ENCODE measurements around the gene CNTFR. TPM values are rescaled to one million over a fixed set of nuclear protein-coding genes. Genes with fewer than 3 reads are reported as not detected.

Gene CNTFR
- total RNA-seq, 1 experiment from 2014 or later = 2.7 TPM

DNA sequence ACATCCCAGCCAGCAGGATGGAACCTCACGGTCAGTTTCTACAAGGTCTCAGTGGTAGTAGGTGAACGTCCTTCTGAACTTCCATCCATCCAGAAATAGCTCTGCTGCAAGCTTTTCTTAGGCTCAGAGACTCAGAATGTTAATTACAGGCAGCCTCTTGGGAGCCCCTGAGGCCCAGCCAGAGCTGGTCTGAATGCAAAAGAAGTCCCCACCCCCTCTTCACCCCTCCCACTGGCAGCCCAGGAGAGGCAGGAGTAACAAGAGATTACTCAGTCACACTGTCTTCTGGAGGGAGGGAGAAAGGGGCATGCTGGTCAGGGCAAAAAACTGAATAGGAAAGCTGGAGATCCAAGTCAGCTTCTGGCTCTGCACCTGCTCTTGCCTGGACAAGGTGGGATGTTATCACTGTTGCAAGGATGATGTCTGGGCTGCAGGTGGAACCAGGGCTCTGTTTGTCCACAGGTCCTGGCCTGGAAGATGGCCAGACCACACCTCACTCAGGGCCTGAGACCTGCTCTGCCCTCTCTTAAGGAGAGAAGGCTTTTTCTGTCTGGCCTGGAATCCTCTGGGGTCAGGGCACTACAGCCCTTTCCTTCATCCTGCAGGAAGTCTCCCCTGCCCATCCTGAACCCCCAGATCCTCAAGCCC lies 75.8 kb downstream of the CNTFR start:
- Histone ChIP-seq H3K9me3 (ENCODE audit: control insufficient read depth, insufficient read depth, low read depth, low read length) (no peaks in the 10 kb centered on the region), H3K4me3 (ENCODE audit: low read depth in 2 of 2, low read length in 2 of 2) (no peak overlapping the region), H3K27ac (ENCODE audit: low read length) (no peak overlapping the region), H3K27me3 (ENCODE audit: control insufficient read depth, insufficient read depth, low read length) (no peaks in the 10 kb centered on the region), H3K4me1 (ENCODE audit: control insufficient read depth, insufficient read depth, low read length) (no peaks in the 10 kb centered on the region), H3K36me3 (ENCODE audit: control insufficient read depth, insufficient read depth, low read length) (no peaks in the 10 kb centered on the region)
- intact Hi-C loops (cut with micrococcal nuclease; ENCODE audit: unreplicated experiment) = no loop called here
- ChIA-PET CTCF (interaction anchor here (0.6 to 1.2 kb wide), 2 partner anchors 110 to 492 kb away, joined by 3 to 6 read pairs; no protein-coding TSS in a partner anchor), POLR2A (no interaction called here)
- no TSS peak for BruUV-seq (replicated peaks)
- no peak for TF ChIP-seq POLR2AphosphoS5 (IDR thresholded peaks at IDR 0.05; ENCODE audit: low read depth, low read length)
- TF ChIP-seq TCF7L2 (IDR thresholded peaks at IDR 0.05; ENCODE audit: low read depth, low read length) = no peak
- TF ChIP-seq SIN3A (IDR thresholded peaks at IDR 0.05; ENCODE audit: borderline replicate concordance, insufficient read depth, low read depth, low read length) = no peak
- DNase-seq (ENCODE audit: low read depth, low spot score) (no peak), ATAC-seq (no peak)
- in situ Hi-C loops (cut with HindIII; ENCODE audit: low pct_unique_long_range_greater_than_20kb, low sequenced_read_pairs) = no loop called here

DNA sequence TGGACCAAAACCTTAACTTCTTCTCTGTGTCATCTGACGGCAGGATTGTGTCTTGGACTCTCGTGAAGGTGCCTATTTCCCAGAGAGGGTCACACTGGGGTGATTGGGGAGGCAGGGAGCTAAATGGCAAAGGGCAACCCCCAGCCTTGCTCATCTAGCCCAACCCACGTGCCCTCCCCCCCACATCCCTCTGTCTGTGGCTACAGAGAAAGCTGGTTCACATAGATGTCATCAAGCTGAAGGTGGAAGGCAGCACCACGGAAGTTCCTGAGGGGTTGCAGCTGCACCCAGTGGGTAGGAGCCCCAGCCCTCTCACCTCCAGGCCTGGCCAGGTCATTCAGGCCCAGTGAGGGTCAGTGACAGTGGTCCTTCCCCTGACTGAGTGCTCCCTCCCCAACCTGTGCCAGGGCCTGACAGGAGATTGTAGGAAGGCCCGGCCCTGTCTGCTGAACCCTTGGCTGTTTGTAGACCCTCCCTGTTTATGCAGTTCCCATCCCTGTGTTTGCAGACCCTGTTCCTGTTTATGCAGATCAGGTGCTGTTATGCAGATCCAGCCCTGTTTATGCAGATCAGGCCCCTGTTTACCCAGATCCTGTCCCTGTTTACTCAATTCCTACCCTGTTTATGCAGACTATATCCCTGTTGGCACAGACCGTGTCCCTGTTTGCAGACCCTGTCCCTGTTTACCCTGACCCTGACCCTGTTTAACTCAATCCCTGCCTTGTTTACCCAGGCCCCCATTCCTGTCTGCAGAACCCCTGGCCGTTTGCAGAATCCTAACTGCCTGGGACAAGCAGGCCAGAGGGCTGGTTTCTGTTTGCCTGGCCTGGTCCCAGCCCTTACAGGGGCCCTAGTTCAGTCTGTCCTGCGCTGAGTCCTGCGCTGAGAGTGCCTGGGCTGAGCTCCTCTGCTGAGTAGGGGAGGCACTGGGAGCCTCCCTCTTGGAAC lies 77.1 kb downstream of the CNTFR start:
- ChIA-PET POLR2A (no interaction called here), CTCF (interaction anchor here (1.2 kb wide), 1 partner anchor 109 kb away, joined by 3 read pairs; no protein-coding TSS in a partner anchor)
- Histone ChIP-seq H3K4me3 (ENCODE audit: low read depth in 2 of 2, low read length in 2 of 2) (no peak overlapping the region), H3K27ac (ENCODE audit: low read length) (no peak overlapping the region), H3K4me1 (ENCODE audit: control insufficient read depth, insufficient read depth, low read length) (no peaks in the 10 kb centered on the region), H3K36me3 (ENCODE audit: control insufficient read depth, insufficient read depth, low read length) (no peaks in the 10 kb centered on the region), H3K27me3 (ENCODE audit: control insufficient read depth, insufficient read depth, low read length) (no peaks in the 10 kb centered on the region), H3K9me3 (ENCODE audit: control insufficient read depth, insufficient read depth, low read depth, low read length) (no peaks in the 10 kb centered on the region)
- DNase-seq (ENCODE audit: low read depth, low spot score) (no peak), ATAC-seq (no peak)
- no TSS peak for BruUV-seq (replicated peaks)
- intact Hi-C loops (cut with micrococcal nuclease; ENCODE audit: unreplicated experiment) (no loop called here), in situ Hi-C loops (cut with HindIII; ENCODE audit: low pct_unique_long_range_greater_than_20kb, low sequenced_read_pairs) (no loop called here)
- TF ChIP-seq POLR2AphosphoS5 (IDR thresholded peaks at IDR 0.05; ENCODE audit: low read depth, low read length) = no peak
- TF ChIP-seq TCF7L2 (IDR thresholded peaks at IDR 0.05; ENCODE audit: low read depth, low read length) = no peak
- TF ChIP-seq, protein P1, sequence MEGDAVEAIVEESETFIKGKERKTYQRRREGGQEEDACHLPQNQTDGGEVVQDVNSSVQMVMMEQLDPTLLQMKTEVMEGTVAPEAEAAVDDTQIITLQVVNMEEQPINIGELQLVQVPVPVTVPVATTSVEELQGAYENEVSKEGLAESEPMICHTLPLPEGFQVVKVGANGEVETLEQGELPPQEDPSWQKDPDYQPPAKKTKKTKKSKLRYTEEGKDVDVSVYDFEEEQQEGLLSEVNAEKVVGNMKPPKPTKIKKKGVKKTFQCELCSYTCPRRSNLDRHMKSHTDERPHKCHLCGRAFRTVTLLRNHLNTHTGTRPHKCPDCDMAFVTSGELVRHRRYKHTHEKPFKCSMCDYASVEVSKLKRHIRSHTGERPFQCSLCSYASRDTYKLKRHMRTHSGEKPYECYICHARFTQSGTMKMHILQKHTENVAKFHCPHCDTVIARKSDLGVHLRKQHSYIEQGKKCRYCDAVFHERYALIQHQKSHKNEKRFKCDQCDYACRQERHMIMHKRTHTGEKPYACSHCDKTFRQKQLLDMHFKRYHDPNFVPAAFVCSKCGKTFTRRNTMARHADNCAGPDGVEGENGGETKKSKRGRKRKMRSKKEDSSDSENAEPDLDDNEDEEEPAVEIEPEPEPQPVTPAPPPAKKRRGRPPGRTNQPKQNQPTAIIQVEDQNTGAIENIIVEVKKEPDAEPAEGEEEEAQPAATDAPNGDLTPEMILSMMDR (IDR thresholded peaks at IDR 0.05) = no peak
- no peak for TF ChIP-seq SIN3A (IDR thresholded peaks at IDR 0.05; ENCODE audit: borderline replicate concordance, insufficient read depth, low read depth, low read length)
- TF ChIP-seq, protein P2, sequence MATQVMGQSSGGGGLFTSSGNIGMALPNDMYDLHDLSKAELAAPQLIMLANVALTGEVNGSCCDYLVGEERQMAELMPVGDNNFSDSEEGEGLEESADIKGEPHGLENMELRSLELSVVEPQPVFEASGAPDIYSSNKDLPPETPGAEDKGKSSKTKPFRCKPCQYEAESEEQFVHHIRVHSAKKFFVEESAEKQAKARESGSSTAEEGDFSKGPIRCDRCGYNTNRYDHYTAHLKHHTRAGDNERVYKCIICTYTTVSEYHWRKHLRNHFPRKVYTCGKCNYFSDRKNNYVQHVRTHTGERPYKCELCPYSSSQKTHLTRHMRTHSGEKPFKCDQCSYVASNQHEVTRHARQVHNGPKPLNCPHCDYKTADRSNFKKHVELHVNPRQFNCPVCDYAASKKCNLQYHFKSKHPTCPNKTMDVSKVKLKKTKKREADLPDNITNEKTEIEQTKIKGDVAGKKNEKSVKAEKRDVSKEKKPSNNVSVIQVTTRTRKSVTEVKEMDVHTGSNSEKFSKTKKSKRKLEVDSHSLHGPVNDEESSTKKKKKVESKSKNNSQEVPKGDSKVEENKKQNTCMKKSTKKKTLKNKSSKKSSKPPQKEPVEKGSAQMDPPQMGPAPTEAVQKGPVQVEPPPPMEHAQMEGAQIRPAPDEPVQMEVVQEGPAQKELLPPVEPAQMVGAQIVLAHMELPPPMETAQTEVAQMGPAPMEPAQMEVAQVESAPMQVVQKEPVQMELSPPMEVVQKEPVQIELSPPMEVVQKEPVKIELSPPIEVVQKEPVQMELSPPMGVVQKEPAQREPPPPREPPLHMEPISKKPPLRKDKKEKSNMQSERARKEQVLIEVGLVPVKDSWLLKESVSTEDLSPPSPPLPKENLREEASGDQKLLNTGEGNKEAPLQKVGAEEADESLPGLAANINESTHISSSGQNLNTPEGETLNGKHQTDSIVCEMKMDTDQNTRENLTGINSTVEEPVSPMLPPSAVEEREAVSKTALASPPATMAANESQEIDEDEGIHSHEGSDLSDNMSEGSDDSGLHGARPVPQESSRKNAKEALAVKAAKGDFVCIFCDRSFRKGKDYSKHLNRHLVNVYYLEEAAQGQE (IDR thresholded peaks at IDR 0.05; ENCODE audit: insufficient read depth in 1 of 2, low read depth in 2 of 2, low read length in 1 of 2) = no peak
